Astrocyte (in vitro differentiated cells and primary cell): ENCODE data around the gene MOB3B.

Experiments used
- EZH2 ChIP-seq: IDR thresholded peaks from 2 replicates; pipeline ENCODE4 v1.6.1; 2012; ENCODE audit warnings: mild to moderate bottlenecking, low read length, inconsistent platforms; ENCODE audit not compliant: insufficient read depth
- TF ChIP-seq, protein P1 (sequence below): IDR thresholded peaks from 2 replicates; pipeline ENCODE4 v1.5.1; 2011; ENCODE audit warnings: low read depth, mild to moderate bottlenecking, inconsistent platforms, low read length, moderate library complexity; ENCODE audit not compliant: insufficient read depth

DNA sequence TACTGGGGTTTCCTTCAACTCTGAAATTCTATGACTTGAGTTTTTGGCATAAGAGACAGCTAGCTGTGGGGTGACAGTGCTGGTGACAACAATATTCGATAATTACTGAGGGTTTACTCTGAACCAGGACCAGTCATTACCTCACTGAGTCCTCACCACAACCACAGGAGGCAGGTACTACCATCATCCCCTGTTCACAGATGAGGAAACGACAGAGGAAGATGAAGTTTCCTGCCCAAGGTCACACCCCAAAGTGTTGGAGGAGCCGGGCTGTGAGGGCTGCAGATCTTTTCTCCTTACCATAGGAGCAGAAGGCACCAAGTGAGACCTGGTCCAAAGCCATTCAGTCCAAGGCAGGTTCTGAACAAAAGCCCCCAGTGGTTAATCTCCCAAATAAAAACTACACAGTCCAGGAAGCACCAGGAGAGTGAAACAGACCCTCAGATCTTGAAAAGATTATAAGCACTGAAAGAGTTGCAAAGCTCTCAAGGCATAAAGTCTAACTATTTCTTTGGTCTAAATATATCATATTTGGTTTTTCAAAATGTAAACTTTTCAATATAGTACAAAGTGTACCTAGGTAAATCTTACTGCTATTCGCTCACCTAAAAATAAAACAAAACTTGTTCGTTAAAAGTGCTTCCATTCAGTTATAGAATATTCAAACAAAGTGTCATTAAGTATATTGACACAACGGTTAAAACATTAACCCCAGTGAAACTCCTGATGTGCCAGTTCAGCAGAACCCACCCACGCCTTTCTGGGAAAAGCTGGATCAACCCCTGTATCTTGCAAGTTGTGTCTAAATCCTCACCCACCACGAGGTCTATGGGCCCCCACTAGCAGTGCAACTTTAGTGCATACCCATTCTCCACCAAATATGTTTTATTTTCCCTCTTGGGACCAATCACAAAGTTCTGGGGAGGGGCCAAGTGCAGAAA lies 150.0 kb downstream of the MOB3B start:
- TF ChIP-seq, protein P1, sequence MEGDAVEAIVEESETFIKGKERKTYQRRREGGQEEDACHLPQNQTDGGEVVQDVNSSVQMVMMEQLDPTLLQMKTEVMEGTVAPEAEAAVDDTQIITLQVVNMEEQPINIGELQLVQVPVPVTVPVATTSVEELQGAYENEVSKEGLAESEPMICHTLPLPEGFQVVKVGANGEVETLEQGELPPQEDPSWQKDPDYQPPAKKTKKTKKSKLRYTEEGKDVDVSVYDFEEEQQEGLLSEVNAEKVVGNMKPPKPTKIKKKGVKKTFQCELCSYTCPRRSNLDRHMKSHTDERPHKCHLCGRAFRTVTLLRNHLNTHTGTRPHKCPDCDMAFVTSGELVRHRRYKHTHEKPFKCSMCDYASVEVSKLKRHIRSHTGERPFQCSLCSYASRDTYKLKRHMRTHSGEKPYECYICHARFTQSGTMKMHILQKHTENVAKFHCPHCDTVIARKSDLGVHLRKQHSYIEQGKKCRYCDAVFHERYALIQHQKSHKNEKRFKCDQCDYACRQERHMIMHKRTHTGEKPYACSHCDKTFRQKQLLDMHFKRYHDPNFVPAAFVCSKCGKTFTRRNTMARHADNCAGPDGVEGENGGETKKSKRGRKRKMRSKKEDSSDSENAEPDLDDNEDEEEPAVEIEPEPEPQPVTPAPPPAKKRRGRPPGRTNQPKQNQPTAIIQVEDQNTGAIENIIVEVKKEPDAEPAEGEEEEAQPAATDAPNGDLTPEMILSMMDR, result no peak
- no peak for TF ChIP-seq EZH2
